ENCODE results near the gene HNRNPA1. TPM values are rescaled to one million over a fixed set of nuclear protein-coding genes. Genes with fewer than 3 reads are reported as not detected.

HNRNPA1 gene
- polyA plus RNA-seq, 4 donors, result 408 to 2,228 (median 1,197) TPM

DNA sequence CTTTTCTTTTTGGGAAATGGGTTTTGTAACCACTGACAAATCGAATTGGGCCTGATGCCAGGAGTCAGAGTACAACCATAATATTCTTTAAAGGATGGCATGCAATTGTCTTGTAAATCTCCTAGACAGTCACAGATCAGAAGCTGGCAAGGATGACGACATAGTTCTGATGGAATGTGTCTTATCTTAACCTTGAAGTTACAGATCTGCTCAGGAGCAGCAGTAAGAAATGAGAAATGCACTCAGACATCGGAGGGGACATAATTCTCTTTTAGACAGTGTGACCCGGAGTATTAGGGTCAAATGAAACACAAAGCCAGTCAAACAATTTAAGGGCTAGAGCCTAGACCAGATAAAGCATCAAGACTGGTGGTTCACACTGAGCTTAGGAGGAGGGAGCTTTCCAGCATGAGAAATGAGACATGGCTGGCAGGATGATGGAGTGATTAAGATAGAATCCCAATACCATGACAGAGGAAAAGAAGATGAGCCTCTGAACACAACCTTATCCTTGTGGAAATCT, 18.1 kb upstream of the HNRNPA1 start:
- Histone ChIP-seq H3K27me3 (ENCODE audit: control insufficient read depth in 3 of 3, insufficient read depth in 3 of 3, low read length in 3 of 3) (no peaks in the 10 kb centered on the region), H3K4me1 (ENCODE audit: control insufficient read depth in 3 of 3, insufficient read depth in 2 of 3, low read depth in 1 of 3, low read length in 2 of 3) (peaks cover 0 to 18% (median 12%) of the 10 kb centered on the region in 3 donors), H3K4me3 (ENCODE audit: low read depth in 1 of 3, low read length in 3 of 3) (no peak overlapping the region), H3K9me3 (ENCODE audit: control insufficient read depth in 2 of 2, insufficient read depth in 1 of 2, low read depth in 1 of 2, low read length in 1 of 2) (no peaks in the 10 kb centered on the region), H3K36me3 (ENCODE audit: control insufficient read depth in 3 of 3, insufficient read depth in 2 of 3, low read depth in 1 of 3, low read length in 3 of 3) (peaks cover 0 to under 1% (median 0%) of the 10 kb centered on the region in 3 donors), H3K27ac (ENCODE audit: low read depth in 1 of 3, low read length in 2 of 3) (no peak overlapping the region)
- peak; percentile 40 to 58 for DNase-seq
- no peak for FAIRE-seq
- 18 to 40% (median 40%) methylated on average over 4 of the region's 4 CpGs for WGBS, 3 donors

DNA sequence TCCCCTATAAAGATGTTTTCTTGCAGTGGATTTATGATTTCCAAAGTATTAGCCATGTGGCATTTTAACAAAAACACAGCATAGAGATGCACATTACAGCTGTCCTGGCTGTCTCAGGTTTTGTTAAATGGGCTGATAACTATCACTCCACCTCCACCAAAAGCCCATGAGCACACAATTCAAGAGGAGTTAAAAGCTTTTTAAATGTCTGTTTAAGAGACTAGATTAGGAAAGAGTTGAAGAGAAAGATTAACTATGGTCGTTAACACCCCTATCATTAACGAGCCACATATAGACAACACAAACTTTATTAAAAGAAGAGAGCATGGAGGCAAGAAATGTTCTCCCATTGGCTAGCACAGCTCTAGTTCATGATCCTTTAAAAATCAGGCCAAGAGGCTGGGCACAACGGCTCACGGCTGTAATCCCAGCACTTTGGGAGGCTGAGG, 15.1 kb upstream of the HNRNPA1 start:
- WGBS, 3 donors, result 90 to 96% (median 92%) methylated on average over 4 of the region's 4 CpGs
- Histone ChIP-seq H3K9me3 (ENCODE audit: control insufficient read depth in 2 of 2, insufficient read depth in 1 of 2, low read depth in 1 of 2, low read length in 1 of 2) (no peaks in the 10 kb centered on the region), H3K4me1 (ENCODE audit: control insufficient read depth in 3 of 3, insufficient read depth in 2 of 3, low read depth in 1 of 3, low read length in 2 of 3) (peaks cover 0 to 7% (median 3%) of the 10 kb centered on the region in 3 donors), H3K27ac (ENCODE audit: low read depth in 1 of 3, low read length in 2 of 3) (no peak overlapping the region), H3K27me3 (ENCODE audit: control insufficient read depth in 3 of 3, insufficient read depth in 3 of 3, low read length in 3 of 3) (no peaks in the 10 kb centered on the region), H3K36me3 (ENCODE audit: control insufficient read depth in 3 of 3, insufficient read depth in 2 of 3, low read depth in 1 of 3, low read length in 3 of 3) (peaks cover 0 to 3% (median 0%) of the 10 kb centered on the region in 3 donors), H3K4me3 (ENCODE audit: low read depth in 1 of 3, low read length in 3 of 3) (no peak overlapping the region)
- FAIRE-seq, result no peak
- DNase-seq, result no peak

DNA sequence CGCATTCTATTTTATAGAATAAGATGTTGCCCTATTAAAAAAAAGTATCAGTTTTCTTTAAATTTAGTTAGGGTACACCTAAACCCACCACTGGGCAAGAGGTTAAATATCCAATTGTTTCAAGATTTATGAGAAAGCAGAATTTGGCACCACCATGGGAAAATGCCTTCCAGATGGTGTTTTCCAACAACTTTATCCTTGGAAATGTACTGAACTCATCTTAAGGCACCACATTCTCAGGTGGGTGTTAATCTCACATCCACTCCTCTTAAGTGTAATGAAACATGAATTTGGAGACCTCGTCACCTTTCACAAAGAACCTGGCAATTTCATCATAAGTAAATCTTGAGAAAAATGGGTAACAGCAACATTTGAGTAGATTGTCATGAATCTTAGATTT, 13.7 kb upstream of the HNRNPA1 start:
- FAIRE-seq, result no peak
- WGBS, 3 donors, result 96 to 98% (median 97%) methylated on average over 2 of the region's 2 CpGs

DNA sequence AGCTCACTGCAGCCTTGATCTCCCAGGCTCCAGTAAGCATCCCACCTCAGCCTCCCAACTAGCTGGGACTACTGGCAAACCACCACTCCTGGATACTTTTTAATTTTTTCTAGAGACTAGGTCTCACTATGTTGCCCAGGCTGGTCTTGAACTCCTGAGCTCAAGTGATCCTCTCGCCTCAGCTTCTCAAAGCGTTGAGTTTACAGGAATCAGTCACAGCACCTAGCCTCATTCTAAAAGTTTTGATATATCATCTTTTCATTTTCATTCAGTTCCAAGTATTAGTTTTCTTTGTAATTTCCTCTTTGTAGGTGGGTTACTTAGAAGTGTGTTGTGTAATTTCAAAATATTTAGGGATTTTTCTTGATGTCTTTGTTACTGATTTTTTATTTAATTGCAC, 10.2 kb upstream of the HNRNPA1 start:
- H3K4me1 ChIP-seq (ENCODE audit: control insufficient read depth in 3 of 3, insufficient read depth in 2 of 3, low read depth in 1 of 3, low read length in 2 of 3), result no peaks in the 10 kb centered on the region
- H3K4me3 ChIP-seq (ENCODE audit: low read depth in 1 of 3, low read length in 3 of 3), result no peak overlapping the region
- no peaks in the 10 kb centered on the region for H3K9me3 ChIP-seq (ENCODE audit: control insufficient read depth in 2 of 2, insufficient read depth in 1 of 2, low read depth in 1 of 2, low read length in 1 of 2)
- H3K36me3 ChIP-seq (ENCODE audit: control insufficient read depth in 3 of 3, insufficient read depth in 2 of 3, low read depth in 1 of 3, low read length in 3 of 3), result peaks cover 0 to 10% (median 2%) of the 10 kb centered on the region in 3 donors
- DNase-seq (no peak), FAIRE-seq (no peak)
- 84 to 91% (median 90%) methylated on average over 2 of the region's 2 CpGs for WGBS, 3 donors
- H3K27ac ChIP-seq (ENCODE audit: low read depth in 1 of 3, low read length in 2 of 3), result no peak overlapping the region
- no peaks in the 10 kb centered on the region for H3K27me3 ChIP-seq (ENCODE audit: control insufficient read depth in 3 of 3, insufficient read depth in 3 of 3, low read length in 3 of 3)

More for the DNA sequence above, 13.7 kb upstream of the HNRNPA1 start:
- DNase-seq, result no peak
- peaks cover 0 to 6% (median 0%) of the 10 kb centered on the region in 3 donors for H3K36me3 ChIP-seq (ENCODE audit: control insufficient read depth in 3 of 3, insufficient read depth in 2 of 3, low read depth in 1 of 3, low read length in 3 of 3)
- no peak overlapping the region for H3K4me3 ChIP-seq (ENCODE audit: low read depth in 1 of 3, low read length in 3 of 3)
- H3K4me1 ChIP-seq (ENCODE audit: control insufficient read depth in 3 of 3, insufficient read depth in 2 of 3, low read depth in 1 of 3, low read length in 2 of 3), result peaks cover 0 to 7% (median 3%) of the 10 kb centered on the region in 3 donors
- H3K9me3 ChIP-seq (ENCODE audit: control insufficient read depth in 2 of 2, insufficient read depth in 1 of 2, low read depth in 1 of 2, low read length in 1 of 2), result no peaks in the 10 kb centered on the region
- H3K27me3 ChIP-seq (ENCODE audit: control insufficient read depth in 3 of 3, insufficient read depth in 3 of 3, low read length in 3 of 3), result no peaks in the 10 kb centered on the region
- no peak overlapping the region for H3K27ac ChIP-seq (ENCODE audit: low read depth in 1 of 3, low read length in 2 of 3)

DNA sequence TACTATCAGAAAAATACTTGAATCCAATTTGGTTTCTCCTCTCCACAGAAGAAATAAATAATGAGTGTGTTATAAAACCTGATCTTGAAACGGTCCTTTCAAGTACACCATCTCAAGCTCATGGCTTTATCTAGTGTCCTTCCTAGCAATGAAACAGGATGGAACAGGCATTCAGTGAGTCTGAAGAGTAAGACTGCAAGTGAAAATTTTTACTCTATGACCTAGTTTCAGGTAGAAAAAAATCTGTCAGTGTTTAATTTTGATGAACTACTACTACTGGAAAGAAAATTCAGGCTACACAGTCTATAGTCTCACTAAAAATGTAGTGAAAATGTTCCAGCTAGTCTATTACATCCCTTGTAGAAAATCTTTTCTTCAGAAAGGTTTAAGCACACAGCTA, 8.3 kb upstream of the HNRNPA1 start:
- no peak overlapping the region for H3K4me3 ChIP-seq (ENCODE audit: low read depth in 1 of 3, low read length in 3 of 3)
- 27 to 57% (median 47%) methylated on average over 1 of the region's 1 CpG for WGBS, 3 donors
- peaks cover 0 to 10% (median 2%) of the 10 kb centered on the region in 3 donors for H3K36me3 ChIP-seq (ENCODE audit: control insufficient read depth in 3 of 3, insufficient read depth in 2 of 3, low read depth in 1 of 3, low read length in 3 of 3)
- no peak for DNase-seq
- FAIRE-seq, result no peak
- no peak overlapping the region for H3K27ac ChIP-seq (ENCODE audit: low read depth in 1 of 3, low read length in 2 of 3)
- H3K4me1 ChIP-seq (ENCODE audit: control insufficient read depth in 3 of 3, insufficient read depth in 2 of 3, low read depth in 1 of 3, low read length in 2 of 3), result no peaks in the 10 kb centered on the region
- no peaks in the 10 kb centered on the region for H3K9me3 ChIP-seq (ENCODE audit: control insufficient read depth in 2 of 2, insufficient read depth in 1 of 2, low read depth in 1 of 2, low read length in 1 of 2)
- no peaks in the 10 kb centered on the region for H3K27me3 ChIP-seq (ENCODE audit: control insufficient read depth in 3 of 3, insufficient read depth in 3 of 3, low read length in 3 of 3)

DNA sequence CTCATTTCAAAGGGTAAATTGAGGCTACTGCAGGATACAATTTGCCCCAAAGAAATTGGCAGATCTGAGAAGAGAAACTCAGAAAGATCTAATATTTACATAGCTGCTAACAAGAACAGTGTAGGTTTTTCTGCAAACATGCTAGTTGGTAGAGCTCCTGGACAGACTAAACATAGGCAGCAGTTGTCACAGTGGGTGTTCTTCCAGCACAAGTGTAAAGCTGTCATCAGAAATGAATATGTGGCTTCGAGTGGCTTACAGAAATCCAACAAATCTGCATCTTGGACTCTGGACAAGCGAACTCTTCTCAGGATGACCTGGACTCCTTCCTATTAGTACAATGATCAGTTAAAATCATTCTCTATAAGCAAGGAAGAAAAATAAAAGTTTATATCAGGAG, 6.5 kb upstream of the HNRNPA1 start:
- WGBS, 3 donors, result 79 to 92% (median 88%) methylated on average over 2 of the region's 2 CpGs
- no peak overlapping the region for H3K4me3 ChIP-seq (ENCODE audit: low read depth in 1 of 3, low read length in 3 of 3)
- peaks cover 0 to 10% (median 2%) of the 10 kb centered on the region in 3 donors for H3K36me3 ChIP-seq (ENCODE audit: control insufficient read depth in 3 of 3, insufficient read depth in 2 of 3, low read depth in 1 of 3, low read length in 3 of 3)
- H3K27ac ChIP-seq (ENCODE audit: low read depth in 1 of 3, low read length in 2 of 3), result no peak overlapping the region
- FAIRE-seq (no peak), DNase-seq (no peak)
- H3K9me3 ChIP-seq (ENCODE audit: control insufficient read depth in 2 of 2, insufficient read depth in 1 of 2, low read depth in 1 of 2, low read length in 1 of 2), result no peaks in the 10 kb centered on the region
- H3K27me3 ChIP-seq (ENCODE audit: control insufficient read depth in 3 of 3, insufficient read depth in 3 of 3, low read length in 3 of 3), result no peaks in the 10 kb centered on the region
- H3K4me1 ChIP-seq (ENCODE audit: control insufficient read depth in 3 of 3, insufficient read depth in 2 of 3, low read depth in 1 of 3, low read length in 2 of 3), result peaks cover 0 to 8% (median 5%) of the 10 kb centered on the region in 3 donors

DNA sequence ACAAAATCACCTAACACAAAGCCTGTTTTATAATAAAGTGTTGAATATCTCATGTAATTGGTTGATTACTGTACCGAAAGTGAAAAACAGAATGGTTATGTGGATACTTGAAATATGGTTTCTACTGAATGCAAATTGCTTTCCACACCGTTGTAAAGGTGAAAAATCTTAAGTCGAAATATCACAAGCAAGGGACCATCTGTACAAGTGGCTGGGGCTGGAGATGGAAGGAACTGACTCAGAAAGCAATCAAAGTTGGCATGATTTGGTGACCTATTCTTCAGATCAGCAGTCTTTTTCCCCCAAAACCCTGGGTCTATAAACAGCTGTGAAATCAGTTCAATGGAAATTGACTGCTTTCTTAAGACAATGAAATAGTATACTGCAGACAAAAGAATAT, 4.2 kb upstream of the HNRNPA1 start:
- H3K27me3 ChIP-seq (ENCODE audit: control insufficient read depth in 3 of 3, insufficient read depth in 3 of 3, low read length in 3 of 3), result no peaks in the 10 kb centered on the region
- DNase-seq, result no peak
- no peaks in the 10 kb centered on the region for H3K9me3 ChIP-seq (ENCODE audit: control insufficient read depth in 2 of 2, insufficient read depth in 1 of 2, low read depth in 1 of 2, low read length in 1 of 2)
- H3K4me1 ChIP-seq (ENCODE audit: control insufficient read depth in 3 of 3, insufficient read depth in 2 of 3, low read depth in 1 of 3, low read length in 2 of 3), result peaks cover 0 to 8% (median 5%) of the 10 kb centered on the region in 3 donors
- WGBS, 3 donors, result 79 to 89% (median 80%) methylated on average over 3 of the region's 3 CpGs
- no peak overlapping the region for H3K27ac ChIP-seq (ENCODE audit: low read depth in 1 of 3, low read length in 2 of 3)
- no peak overlapping the region for H3K4me3 ChIP-seq (ENCODE audit: low read depth in 1 of 3, low read length in 3 of 3)
- H3K36me3 ChIP-seq (ENCODE audit: control insufficient read depth in 3 of 3, insufficient read depth in 2 of 3, low read depth in 1 of 3, low read length in 3 of 3), result peaks cover 0 to 7% (median 2%) of the 10 kb centered on the region in 3 donors
- no peak for FAIRE-seq

DNA sequence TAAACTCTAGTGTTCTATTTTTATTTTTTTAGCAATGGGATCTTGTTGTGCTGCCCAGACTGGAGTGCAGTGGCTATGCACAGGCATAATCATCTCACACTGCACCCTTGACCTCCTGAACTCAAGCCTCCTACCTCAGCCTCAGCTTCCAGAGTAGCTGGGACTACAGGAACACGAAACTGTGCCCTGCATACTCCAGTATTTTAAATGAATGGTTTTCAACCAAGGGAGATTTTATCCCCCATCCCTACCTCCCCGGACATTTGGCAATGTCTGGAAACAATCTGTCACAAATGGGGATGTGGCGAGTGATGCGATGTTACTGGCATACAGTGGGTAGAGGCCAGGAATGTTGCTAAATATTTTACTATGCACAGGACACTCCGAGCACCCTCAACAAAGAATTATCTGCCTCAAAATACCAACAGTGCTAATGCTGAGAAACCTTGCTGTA, 2.7 kb upstream of the HNRNPA1 start:
- peak in 1 of 2 donors; percentile 20 for DNase-seq
- Histone ChIP-seq H3K36me3 (ENCODE audit: control insufficient read depth in 3 of 3, insufficient read depth in 2 of 3, low read depth in 1 of 3, low read length in 3 of 3) (peaks cover 7 to 12% (median 7%) of the 10 kb centered on the region in 3 donors), H3K27ac (ENCODE audit: low read depth in 1 of 3, low read length in 2 of 3) (peak overlapping the region in 2 of 3 donors; percentile 18 to 90), H3K4me3 (ENCODE audit: low read depth in 1 of 3, low read length in 3 of 3) (peak overlapping the region in 1 of 3 donors; percentile 12), H3K4me1 (ENCODE audit: control insufficient read depth in 3 of 3, insufficient read depth in 2 of 3, low read depth in 1 of 3, low read length in 2 of 3) (peaks cover 1 to 8% (median 5%) of the 10 kb centered on the region in 3 donors), H3K9me3 (ENCODE audit: control insufficient read depth in 2 of 2, insufficient read depth in 1 of 2, low read depth in 1 of 2, low read length in 1 of 2) (no peaks in the 10 kb centered on the region), H3K27me3 (ENCODE audit: control insufficient read depth in 3 of 3, insufficient read depth in 3 of 3, low read length in 3 of 3) (no peaks in the 10 kb centered on the region)
- WGBS, 3 donors, result 31 to 40% (median 34%) methylated on average over 5 of the region's 5 CpGs
- FAIRE-seq, result no peak

All from small intestine (tissue), 7 donors.